Trophoblast cell (in vitro differentiated cells and primary cell): ENCODE data around the gene RPTOR.

Experiments
- DNase-seq, 2 donors: peaks; one replicate each; pipeline ENCODE4 v3.0.0-alpha.2; 2016
- H2AFZ ChIP-seq: 2 replicates; pipeline ENCODE4 v1.6.1; 2013; ENCODE audit warnings: low read length, moderate library complexity, mild to moderate bottlenecking; ENCODE audit not compliant: insufficient read depth, poor library complexity
- H2AK5ac ChIP-seq: 2 replicates; pipeline ENCODE4 v1.6.1; 2013; ENCODE audit warnings: mild to moderate bottlenecking, low read length
- H2BK120ac ChIP-seq: 2 replicates; pipeline ENCODE4 v1.6.1; 2013; ENCODE audit warnings: low read length, mild to moderate bottlenecking, moderate library complexity; ENCODE audit not compliant: insufficient read depth, poor library complexity
- H2BK12ac ChIP-seq: 2 replicates; pipeline ENCODE4 v1.6.1; 2013; ENCODE audit warnings: mild to moderate bottlenecking, low read length, moderate library complexity
- H2BK5ac ChIP-seq: 2 replicates; pipeline ENCODE4 v1.6.1; 2013; ENCODE audit warnings: low read length, low read depth, moderate library complexity, mild to moderate bottlenecking; ENCODE audit not compliant: poor library complexity
- H3K14ac ChIP-seq: 2 replicates; pipeline ENCODE4 v1.6.1; 2013; ENCODE audit warnings: mild to moderate bottlenecking, low read length
- H3K18ac ChIP-seq: 2 replicates; pipeline ENCODE4 v1.6.1; 2013; ENCODE audit warnings: mild to moderate bottlenecking, low read length
- H3K23ac ChIP-seq: 2 replicates; pipeline ENCODE4 v1.6.1; 2013; ENCODE audit warnings: low read length
- H3K27ac ChIP-seq: 2 replicates; pipeline ENCODE4 v1.5.1; 2013; ENCODE audit warnings: low read depth, mild to moderate bottlenecking, inconsistent platforms, low read length, moderate library complexity
- H3K27me3 ChIP-seq: 2 replicates; pipeline ENCODE4 v1.6.1; 2013; ENCODE audit warnings: inconsistent platforms, mild to moderate bottlenecking, low read length, moderate library complexity; ENCODE audit not compliant: insufficient read depth
- H3K36me3 ChIP-seq, 2 experiments: 1 replicate in 1 of 2; 2 replicates in 1 of 2; pipeline ENCODE4 v1.6.1; 2013; ENCODE audit warnings: low read length in 2 of 2, mild to moderate bottlenecking in 2 of 2, moderate library complexity in 1 of 2; ENCODE audit not compliant: insufficient read depth in 2 of 2, control insufficient read depth in 1 of 2
- H3K4ac ChIP-seq: 2 replicates; pipeline ENCODE4 v1.6.1; 2013; ENCODE audit warnings: low read depth, mild to moderate bottlenecking, low read length, moderate library complexity
- H3K4me1 ChIP-seq, 2 experiments: 1 replicate in 1 of 2; 2 replicates in 1 of 2; pipeline ENCODE4 v1.6.1; 2013; ENCODE audit warnings: low read length in 2 of 2, mild to moderate bottlenecking in 2 of 2, moderate library complexity in 1 of 2; ENCODE audit not compliant: insufficient read depth in 2 of 2, control insufficient read depth in 1 of 2
- H3K4me2 ChIP-seq: 2 replicates; pipeline ENCODE4 v1.6.1; 2013; ENCODE audit warnings: inconsistent platforms, mild to moderate bottlenecking, low read length, moderate library complexity
- H3K4me3 ChIP-seq: 2 replicates; pipeline ENCODE4 v1.5.1; 2013; ENCODE audit warnings: mild to moderate bottlenecking, low read depth, low read length, inconsistent platforms
- H3K79me1 ChIP-seq: one replicate; pipeline ENCODE4 v1.6.1; 2013; ENCODE audit warnings: low read length
- H3K79me2 ChIP-seq: 2 replicates; pipeline ENCODE4 v1.6.1; 2013; ENCODE audit warnings: low read length, mild to moderate bottlenecking; ENCODE audit not compliant: control insufficient read depth, insufficient read depth, poor library complexity
- H3K9ac ChIP-seq: 2 replicates; pipeline ENCODE4 v1.6.1; 2013; ENCODE audit warnings: mild to moderate bottlenecking, low read length
- H3K9me3 ChIP-seq: 2 replicates; pipeline ENCODE4 v1.6.1; 2013; ENCODE audit warnings: low read depth, mild to moderate bottlenecking, control low read depth, inconsistent platforms, low read length; ENCODE audit not compliant: insufficient read depth
- H4K12ac ChIP-seq: 2 replicates; pipeline ENCODE4 v1.6.1; 2013; ENCODE audit warnings: low read depth, mild to moderate bottlenecking, low read length, moderate library complexity
- H4K8ac ChIP-seq: 2 replicates; pipeline ENCODE4 v1.6.1; 2013; ENCODE audit warnings: low read depth, mild to moderate bottlenecking, low read length, moderate library complexity
- H4K91ac ChIP-seq: one replicate; pipeline ENCODE4 v1.6.1; 2013; ENCODE audit warnings: low read depth, mild to moderate bottlenecking, low read length, moderate library complexity
- WGBS: extraction: QIAGEN DNeasy Blood & Tissue Kit; methylation state at CpG from one replicate; pipeline ENCODE4 v1.1.7; 2013; ENCODE audit warnings: missing lambda C conversion rate; ENCODE audit not compliant: insufficient read length, insufficient coverage; ENCODE audit errors: extremely low coverage; 5-methylcytosine and 5-hydroxymethylcytosine counted together

The RPTOR gene

DNA sequence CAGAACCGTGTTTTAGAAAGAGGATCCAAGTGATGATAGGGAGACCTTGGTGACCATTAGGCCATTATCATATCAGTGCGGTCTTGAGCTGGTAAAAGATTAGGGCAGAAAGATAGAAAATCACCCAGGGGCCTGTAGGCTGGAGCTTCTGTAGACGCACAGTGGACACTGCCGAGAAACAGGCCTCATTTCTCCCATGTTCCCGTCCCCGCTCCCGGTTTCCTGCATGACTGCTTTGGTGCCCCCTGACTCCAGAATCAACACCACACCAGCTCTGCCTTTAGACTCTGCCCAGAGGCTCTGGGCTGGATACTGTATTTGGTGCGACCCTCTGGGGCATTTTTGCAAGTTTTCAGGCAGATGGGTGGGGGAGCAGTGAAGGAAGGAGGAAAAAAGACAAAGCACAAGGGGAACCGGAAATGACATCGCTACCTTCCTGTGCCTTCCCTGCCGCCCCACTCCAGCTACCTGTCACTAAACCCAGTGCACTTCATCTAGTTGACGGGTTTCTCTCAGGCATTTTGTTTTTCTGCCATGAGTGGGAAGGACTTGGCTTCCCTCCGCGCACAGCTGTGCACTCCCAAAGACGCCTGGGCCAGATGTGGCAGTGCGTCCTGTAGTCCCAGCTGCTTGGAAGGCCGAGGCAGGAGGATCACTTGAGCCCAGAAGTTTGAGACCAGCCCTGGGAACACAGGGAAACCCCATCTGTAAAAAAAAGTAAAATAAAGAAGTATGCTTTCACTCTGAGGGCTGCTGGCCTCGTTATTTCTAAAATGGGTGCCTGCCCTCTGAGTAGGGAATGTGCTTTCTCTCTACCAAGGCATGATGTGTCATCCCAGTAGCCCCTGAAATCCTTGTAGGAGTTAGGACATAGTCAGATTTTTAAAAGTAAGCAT is 214.1 kb downstream of the RPTOR start:
- peaks cover 0 to 4% of the 10 kb centered on the region in 2 experiments for H3K36me3 ChIP-seq
- H3K27me3 ChIP-seq = no peaks in the 10 kb centered on the region
- H3K18ac ChIP-seq = no peak overlapping the region
- H3K4me2 ChIP-seq = no peak overlapping the region
- H4K8ac ChIP-seq = no peak overlapping the region
- no peak overlapping the region for H3K23ac ChIP-seq
- peak overlapping the region; percentile 29 for H3K4ac ChIP-seq
- H2BK12ac ChIP-seq = peak overlapping the region; percentile 75
- H3K27ac ChIP-seq = no peak overlapping the region
- H4K91ac ChIP-seq = peak overlapping the region; percentile 29
- peak overlapping the region; percentile 60 for H2BK5ac ChIP-seq
- no peak overlapping the region for H3K14ac ChIP-seq
- no CpG with 5 or more reads among the region's 18 CpGs for WGBS
- no peak overlapping the region for H2AK5ac ChIP-seq
- no peak overlapping the region for H4K12ac ChIP-seq
- H3K9ac ChIP-seq = no peak overlapping the region
- peaks cover 19% of the 10 kb centered on the region for H3K79me1 ChIP-seq
- H3K4me1 ChIP-seq = peaks cover 16 to 27% of the 10 kb centered on the region in 2 experiments
- peaks cover 4% of the 10 kb centered on the region for H3K79me2 ChIP-seq
- H3K4me3 ChIP-seq = no peak overlapping the region
- peak overlapping the region; percentile 10 for H2BK120ac ChIP-seq
- no peak for DNase-seq
- H2AFZ ChIP-seq = no peak overlapping the region
- peaks cover 2% of the 10 kb centered on the region for H3K9me3 ChIP-seq

DNA sequence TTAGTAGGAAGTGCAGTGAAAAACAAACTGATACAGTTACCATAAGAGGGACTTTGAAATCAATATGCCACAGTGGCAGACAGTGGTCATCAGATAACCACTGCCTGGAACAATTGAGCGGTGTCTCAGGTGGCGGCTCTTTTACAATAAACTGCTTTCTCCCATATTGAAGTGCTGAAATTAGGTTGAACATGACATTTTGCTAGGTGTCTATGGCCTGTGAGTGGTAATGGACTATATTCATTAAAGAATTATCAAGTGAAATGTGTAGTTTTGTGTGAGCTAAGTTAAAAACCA is 214.7 kb downstream of the RPTOR start:
- Histone ChIP-seq H2AFZ (no peak overlapping the region), H3K9ac (no peak overlapping the region), H3K4me1 (peaks cover 16 to 23% of the 10 kb centered on the region in 2 experiments), H3K18ac (no peak overlapping the region), H2BK12ac (peak overlapping the region; percentile 43), H4K8ac (no peak overlapping the region), H3K4me2 (no peak overlapping the region), H3K4me3 (no peak overlapping the region), H3K4ac (no peak overlapping the region), H3K9me3 (peaks cover 2% of the 10 kb centered on the region), H2AK5ac (no peak overlapping the region), H2BK120ac (no peak overlapping the region), H3K79me2 (peaks cover 4% of the 10 kb centered on the region), H2BK5ac (no peak overlapping the region), H4K91ac (no peak overlapping the region), H3K27me3 (no peaks in the 10 kb centered on the region), H3K27ac (no peak overlapping the region), H3K79me1 (peaks cover 16% of the 10 kb centered on the region), H3K14ac (no peak overlapping the region), H4K12ac (no peak overlapping the region), H3K23ac (no peak overlapping the region), H3K36me3 (no peaks in the 10 kb centered on the region)
- no CpG with 5 or more reads among the region's 2 CpGs for WGBS
- no peak for DNase-seq

GRCh38 chr17:80760511-80760911 is 215.9 kb downstream of the RPTOR start:
- Histone ChIP-seq H2BK5ac (peak overlapping the region; percentile 61), H2AFZ (no peak overlapping the region), H3K4me1 (peaks cover 22 to 28% of the 10 kb centered on the region in 2 experiments), H4K91ac (peak overlapping the region; percentile 89), H3K79me2 (peaks cover 4% of the 10 kb centered on the region), H3K36me3 (no peaks in the 10 kb centered on the region), H3K4me2 (no peak overlapping the region), H3K79me1 (peaks cover 18% of the 10 kb centered on the region), H4K8ac (peak overlapping the region; percentile 56), H3K27me3 (no peaks in the 10 kb centered on the region), H2AK5ac (peak overlapping the region; percentile 94), H2BK120ac (peak overlapping the region; percentile 64), H3K18ac (peak overlapping the region; percentile 21), H3K14ac (peak overlapping the region; percentile 60), H3K9ac (no peak overlapping the region), H3K9me3 (no peaks in the 10 kb centered on the region), H3K27ac (peak overlapping the region; percentile 37), H3K4ac (peak overlapping the region; percentile 67), H3K23ac (no peak overlapping the region), H2BK12ac (peak overlapping the region; percentile 79), H4K12ac (no peak overlapping the region), H3K4me3 (no peak overlapping the region)
- no peak for DNase-seq
- no CpG with 5 or more reads among the region's 12 CpGs for WGBS

DNA sequence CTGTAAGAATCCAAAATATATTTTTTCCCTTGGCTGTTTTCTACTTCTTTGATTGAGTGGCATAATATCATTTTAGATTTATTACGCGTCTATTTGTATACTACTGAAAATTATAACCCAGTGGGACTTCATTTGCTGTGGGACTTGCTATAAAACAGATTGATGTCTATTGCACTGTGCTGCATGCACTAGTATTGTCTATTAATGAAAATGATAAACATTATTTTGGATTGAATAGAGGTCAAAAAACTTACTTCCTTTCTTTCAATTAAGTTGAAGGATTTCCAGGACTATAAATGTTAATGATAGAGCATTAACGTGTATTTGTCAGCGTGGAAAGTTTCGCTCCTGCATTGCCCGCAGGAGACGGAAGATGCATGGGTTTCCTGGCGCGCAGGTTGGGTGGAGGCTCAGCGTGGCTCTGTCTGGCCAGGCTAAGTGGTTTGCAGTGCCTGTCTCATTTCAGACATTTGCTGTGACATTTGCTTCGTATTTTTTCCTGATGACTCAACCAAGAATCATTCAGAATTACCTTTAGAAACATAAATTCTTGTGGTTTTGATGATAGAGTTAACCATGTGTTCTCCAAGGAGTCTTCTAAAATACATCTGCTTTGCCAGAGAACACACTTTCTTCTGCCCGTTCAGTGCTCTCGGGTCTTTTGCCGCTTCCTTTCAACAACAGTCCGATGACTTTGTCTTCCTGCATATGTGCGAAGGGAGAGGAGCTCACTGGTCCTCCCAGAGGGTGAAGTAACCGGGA is 216.7 kb downstream of the RPTOR start:
- Histone ChIP-seq H2BK12ac (peak overlapping the region; percentile 87), H4K91ac (peak overlapping the region; percentile 98), H3K4me3 (no peak overlapping the region), H3K27ac (peak overlapping the region; percentile 80), H3K4me2 (no peak overlapping the region), H3K18ac (peak overlapping the region; percentile 39), H3K27me3 (no peaks in the 10 kb centered on the region), H2BK120ac (peak overlapping the region; percentile 100), H3K4ac (no peak overlapping the region), H4K8ac (no peak overlapping the region), H2BK5ac (peak overlapping the region; percentile 95), H3K9me3 (no peaks in the 10 kb centered on the region), H4K12ac (no peak overlapping the region), H2AFZ (no peak overlapping the region), H3K36me3 (no peaks in the 10 kb centered on the region), H3K4me1 (peaks cover 24 to 29% of the 10 kb centered on the region in 2 experiments), H3K79me1 (peaks cover 18% of the 10 kb centered on the region), H2AK5ac (peak overlapping the region; percentile 100), H3K14ac (peak overlapping the region; percentile 99), H3K23ac (no peak overlapping the region), H3K79me2 (peaks cover 4% of the 10 kb centered on the region), H3K9ac (no peak overlapping the region)
- peak; percentile 36 to 68 for DNase-seq
- no CpG with 5 or more reads among the region's 17 CpGs for WGBS
